Astrocyte (in vitro differentiated cells and primary cell): Measurements from ENCODE around the gene KRT13. TPM values are rescaled to one million over a fixed set of nuclear protein-coding genes. Genes with fewer than 3 reads are reported as not detected.

Experiments used
- DNase-seq: peaks from one replicate; pipeline ENCODE4 v3.0.0-alpha.2; 2010; ENCODE audit warnings: low read depth
- FAIRE-seq: peaks from 2 replicates; lab custom pipeline; 2011; peaks lifted over from hg19 to GRCh38; lab: Jason Lieb, UNC
- H2AFZ ChIP-seq: 2 replicates; pipeline ENCODE4 v1.6.0; 2012; ENCODE audit warnings: low read depth, low read length, inconsistent platforms
- H3K27ac ChIP-seq: 2 replicates; pipeline ENCODE4 v1.5.1; 2011; ENCODE audit warnings: low read depth, low read length, inconsistent platforms
- H3K27me3 ChIP-seq: 2 replicates; pipeline ENCODE4 v1.6.0; 2011; ENCODE audit warnings: low read length, inconsistent platforms; ENCODE audit not compliant: insufficient read depth
- H3K36me3 ChIP-seq: 2 replicates; pipeline ENCODE4 v1.5.1; 2011; ENCODE audit warnings: low read length, inconsistent platforms; ENCODE audit not compliant: insufficient read depth
- H3K4me1 ChIP-seq: 2 replicates; pipeline ENCODE4 v1.5.1; 2011; ENCODE audit warnings: low read length, inconsistent platforms; ENCODE audit not compliant: insufficient read depth
- H3K4me2 ChIP-seq: 2 replicates; pipeline ENCODE4 v1.6.0; 2012; ENCODE audit warnings: low read length, inconsistent platforms
- H3K4me3 ChIP-seq: 2 replicates; pipeline ENCODE4 v1.5.1; 2011; ENCODE audit warnings: low read depth, mild to moderate bottlenecking, low read length, inconsistent platforms; ENCODE audit not compliant: insufficient read depth
- H3K79me2 ChIP-seq: 2 replicates; pipeline ENCODE4 v1.6.0; 2012; ENCODE audit warnings: mild to moderate bottlenecking, low read length, inconsistent platforms; ENCODE audit not compliant: insufficient read depth
- H3K9ac ChIP-seq: 2 replicates; pipeline ENCODE4 v1.6.0; 2012; ENCODE audit warnings: mild to moderate bottlenecking, low read length, inconsistent platforms
- H3K9me3 ChIP-seq: 2 replicates; pipeline ENCODE4 v1.5.1; 2012; ENCODE audit warnings: low read depth, mild to moderate bottlenecking, low read length, inconsistent platforms; ENCODE audit not compliant: insufficient read depth
- H4K20me1 ChIP-seq: 2 replicates; pipeline ENCODE4 v1.6.0; 2012; ENCODE audit warnings: low read length, inconsistent platforms; ENCODE audit not compliant: insufficient read depth
- H3K27ac Mint-ChIP-seq: one replicate; pipeline ENCODE4 v1.8.0; 2021; ENCODE audit warnings: mild to moderate bottlenecking, mixed read lengths; ENCODE audit not compliant: unreplicated experiment
- H3K27me3 Mint-ChIP-seq: one replicate; pipeline ENCODE4 v1.8.0; 2021; ENCODE audit warnings: low read depth, mixed read lengths; ENCODE audit not compliant: unreplicated experiment
- H3K36me3 Mint-ChIP-seq: one replicate; pipeline ENCODE4 v1.8.0; 2021; ENCODE audit warnings: low read depth, mixed read lengths; ENCODE audit not compliant: unreplicated experiment
- H3K4me1 Mint-ChIP-seq: one replicate; pipeline ENCODE4 v1.8.0; 2021; ENCODE audit warnings: low read depth, mixed read lengths; ENCODE audit not compliant: unreplicated experiment
- H3K4me3 Mint-ChIP-seq: one replicate; pipeline ENCODE4 v1.8.0; 2021; ENCODE audit warnings: mild to moderate bottlenecking, moderate library complexity, mixed read lengths; ENCODE audit not compliant: unreplicated experiment
- H3K9me3 Mint-ChIP-seq: one replicate; pipeline ENCODE4 v1.8.0; 2021; ENCODE audit warnings: mild to moderate bottlenecking, mixed read lengths; ENCODE audit not compliant: unreplicated experiment
- CTCF ChIP-seq: IDR thresholded peaks from 2 replicates; pipeline ENCODE4 v1.5.1; 2011; ENCODE audit warnings: low read depth, mild to moderate bottlenecking, inconsistent platforms, low read length, moderate library complexity; ENCODE audit not compliant: insufficient read depth
- EZH2 ChIP-seq: IDR thresholded peaks from 2 replicates; pipeline ENCODE4 v1.6.1; 2012; ENCODE audit warnings: mild to moderate bottlenecking, low read length, inconsistent platforms; ENCODE audit not compliant: insufficient read depth
- total RNA-seq: library from RNA; stranded (reverse); gene quantifications from 2 replicates; pipeline ENCODE4 v1.2.1, GENCODE V29; 2021

KRT13 gene
- total RNA-seq, 1 donor from 2014 or later, result not detected

GRCh38 chr17:41516147-41516829 lies 10.9 kb upstream of the KRT13 start:
- no peak overlapping the region for H3K4me2 ChIP-seq
- no peaks in the 10 kb centered on the region for H3K36me3 ChIP-seq
- no peaks in the 10 kb centered on the region for H3K9me3 ChIP-seq
- H3K27me3 Mint-ChIP-seq, result peaks cover 20% of the 10 kb centered on the region
- FAIRE-seq (no peak), DNase-seq (no peak)
- H3K4me3 ChIP-seq, result no peak overlapping the region
- no peaks in the 10 kb centered on the region for H3K79me2 ChIP-seq
- H3K27ac Mint-ChIP-seq, result no peak overlapping the region
- no peak overlapping the region for H3K9ac ChIP-seq
- peaks cover 4% of the 10 kb centered on the region for H3K9me3 Mint-ChIP-seq
- H3K27ac ChIP-seq, result no peak overlapping the region
- no peak overlapping the region for H2AFZ ChIP-seq
- peaks cover 19% of the 10 kb centered on the region for H3K4me1 ChIP-seq
- TF ChIP-seq CTCF (no peak), EZH2 (no peak)
- H3K4me1 Mint-ChIP-seq, result no peaks in the 10 kb centered on the region
- H3K36me3 Mint-ChIP-seq, result peaks cover 2% of the 10 kb centered on the region
- H4K20me1 ChIP-seq, result no peaks in the 10 kb centered on the region
- no peaks in the 10 kb centered on the region for H3K27me3 ChIP-seq
- no peak overlapping the region for H3K4me3 Mint-ChIP-seq

- H2AFZ ChIP-seq, result no peak overlapping the region
- H3K4me3 Mint-ChIP-seq, result no peak overlapping the region
- no peaks in the 10 kb centered on the region for H3K9me3 ChIP-seq
- peaks cover 20% of the 10 kb centered on the region for H3K27me3 Mint-ChIP-seq
- peaks cover 4% of the 10 kb centered on the region for H3K9me3 Mint-ChIP-seq
- no peak overlapping the region for H3K9ac ChIP-seq
- no peak overlapping the region for H3K4me2 ChIP-seq
- H3K36me3 ChIP-seq, result no peaks in the 10 kb centered on the region
- H3K27ac ChIP-seq, result no peak overlapping the region
- no peak for FAIRE-seq
- TF ChIP-seq EZH2 (no peak), CTCF (no peak)
- no peak overlapping the region for H3K27ac Mint-ChIP-seq
- no peak for DNase-seq
- H3K27me3 ChIP-seq, result no peaks in the 10 kb centered on the region
- H3K4me3 ChIP-seq, result no peak overlapping the region
- peaks cover 2% of the 10 kb centered on the region for H3K36me3 Mint-ChIP-seq
- no peaks in the 10 kb centered on the region for H4K20me1 ChIP-seq
- no peaks in the 10 kb centered on the region for H3K79me2 ChIP-seq
- no peaks in the 10 kb centered on the region for H3K4me1 ChIP-seq
- H3K4me1 Mint-ChIP-seq, result no peaks in the 10 kb centered on the region
Observed at GRCh38 chr17:41513168-41513547, 7.7 kb upstream of the KRT13 start.

GRCh38 chr17:41512546-41513167 lies 7.2 kb upstream of the KRT13 start:
- no peaks in the 10 kb centered on the region for H4K20me1 ChIP-seq
- no peak overlapping the region for H3K9ac ChIP-seq
- H3K4me1 ChIP-seq, result no peaks in the 10 kb centered on the region
- TF ChIP-seq EZH2 (no peak), CTCF (no peak)
- FAIRE-seq (no peak), DNase-seq (no peak)
- Mint-ChIP-seq H3K4me3 (no peak overlapping the region), H3K27ac (no peak overlapping the region), H3K9me3 (peaks cover 4% of the 10 kb centered on the region), H3K36me3 (peaks cover 2% of the 10 kb centered on the region), H3K27me3 (peaks cover 20% of the 10 kb centered on the region), H3K4me1 (no peaks in the 10 kb centered on the region)
- no peak overlapping the region for H3K4me2 ChIP-seq
- H2AFZ ChIP-seq, result no peak overlapping the region
- H3K4me3 ChIP-seq, result no peak overlapping the region
- H3K9me3 ChIP-seq, result no peaks in the 10 kb centered on the region
- no peaks in the 10 kb centered on the region for H3K36me3 ChIP-seq
- no peak overlapping the region for H3K27ac ChIP-seq
- H3K27me3 ChIP-seq, result no peaks in the 10 kb centered on the region
- no peaks in the 10 kb centered on the region for H3K79me2 ChIP-seq
